Mucosa of descending colon (tissue), 3 donors: ENCODE measurements around the gene ITGA3. TPM values are rescaled to one million over a fixed set of nuclear protein-coding genes. Genes with fewer than 3 reads are reported as not detected.

Source experiments
- ATAC-seq: fragments of 200-7000 bp; cut with Tn5 transposase; one replicate; pipeline ENCODE4 v1.9.1; 2020; ENCODE audit warnings: mild to moderate bottlenecking, moderate library complexity
- DNase-seq, 3 donors: peaks; one replicate each; pipeline ENCODE4 v3.0.0-alpha.2; 2020
- H3K36me3 ChIP-seq: fragments of 200-600 bp; one replicate; pipeline ENCODE4 v1.8.0; 2021; ENCODE audit warnings: low read depth, mild to moderate bottlenecking
- H3K4me1 ChIP-seq: fragments of 200-600 bp; one replicate; pipeline ENCODE4 v1.8.0; 2021; ENCODE audit warnings: low read depth, mild to moderate bottlenecking
- H3K4me3 ChIP-seq: fragments of 200-600 bp; one replicate; pipeline ENCODE4 v1.8.0; 2021; ENCODE audit warnings: mild to moderate bottlenecking
- H3K9me3 ChIP-seq: fragments of 200-600 bp; one replicate; pipeline ENCODE4 v1.8.0; 2021; ENCODE audit warnings: mild to moderate bottlenecking
- CTCF ChIP-seq: fragments of 200-600 bp; IDR thresholded peaks from one replicate; pipeline ENCODE4 v1.8.0; 2022; ENCODE audit warnings: antibody characterized with exemption, mild to moderate bottlenecking
- intact Hi-C, 2 donors: fragments of 100-400 bp; cut with DNase I in 1 of 2; cut with micrococcal nuclease in 1 of 2; formaldehyde crosslinking; loops; one replicate each; pipeline versions ENCODE4 v1.11.0 to v1.11.1; 2022; cut with DNase I, micrococcal nuclease
- total RNA-seq, 3 donors: library from RNA; stranded (reverse); fragmentation: NEBNext Ultra II Directional in 2 of 3; extraction: Animal tissue kit (Norgen Biotek cat#: 25700) in 2 of 3; gene quantifications; one replicate each; pipeline versions ENCODE4 v1.2.1 to v1.2.4, GENCODE V29; 2021 to 2023
- donor health status: DM: no; HTN: no; CAD: no; lungs with moderate emphysema.
- donor health status: DM: no; HTN: no; CAD: no.
- donor health status: DM: no; HTN: yes; CAD: no.

ITGA3 gene
- total RNA-seq, 3 donors from 2014 or later: 108 to 170 (median 108) TPM

GRCh38 chr17:50018909-50019308, 37.0 kb upstream of the ITGA3 start:
- DNase-seq (no peak), ATAC-seq (no peak)
- no peak for TF ChIP-seq CTCF
- no peaks in the 10 kb centered on the region for H3K36me3 ChIP-seq
- H3K4me3 ChIP-seq: no peak overlapping the region
- H3K9me3 ChIP-seq: peaks cover under 1% of the 10 kb centered on the region
- H3K4me1 ChIP-seq: no peaks in the 10 kb centered on the region
- intact Hi-C loops: no loop called here

- no peaks in the 10 kb centered on the region for H3K9me3 ChIP-seq
Observed at GRCh38 chr17:50020841-50021599, 34.9 kb upstream of the ITGA3 start.

GRCh38 chr17:50021681-50022370, 34.1 kb upstream of the ITGA3 start:
- no peaks in the 10 kb centered on the region for H3K9me3 ChIP-seq
- DNase-seq: peak in 1 of 3 donors; percentile 25
- intact Hi-C loops: no loop called here
- no peak overlapping the region for H3K4me3 ChIP-seq
- no peak for ATAC-seq
- H3K36me3 ChIP-seq: no peaks in the 10 kb centered on the region
- no peak for TF ChIP-seq CTCF
- H3K4me1 ChIP-seq: no peaks in the 10 kb centered on the region

More at GRCh38 chr17:50020841-50021599, 34.9 kb upstream of the ITGA3 start:
- no peak for DNase-seq
- Histone ChIP-seq H3K4me1 (no peaks in the 10 kb centered on the region), H3K36me3 (no peaks in the 10 kb centered on the region), H3K4me3 (no peak overlapping the region)
- ATAC-seq: no peak
- no peak for TF ChIP-seq CTCF
- intact Hi-C loops: no loop called here

GRCh38 chr17:50022463-50023130, 33.3 kb upstream of the ITGA3 start:
- Histone ChIP-seq H3K4me1 (no peaks in the 10 kb centered on the region), H3K36me3 (no peaks in the 10 kb centered on the region), H3K9me3 (no peaks in the 10 kb centered on the region), H3K4me3 (no peak overlapping the region)
- DNase-seq (peak in 1 of 3 donors; percentile 3), ATAC-seq (no peak)
- TF ChIP-seq CTCF: no peak
- intact Hi-C loops: no loop called here

GRCh38 chr17:50023520-50023919, 32.4 kb upstream of the ITGA3 start:
- intact Hi-C loops: no loop called here
- ATAC-seq (no peak), DNase-seq (no peak)
- Histone ChIP-seq H3K36me3 (no peaks in the 10 kb centered on the region), H3K4me3 (no peak overlapping the region), H3K9me3 (no peaks in the 10 kb centered on the region), H3K4me1 (no peaks in the 10 kb centered on the region)
- TF ChIP-seq CTCF: no peak
